Endodermal cell (in vitro differentiated cells): ENCODE data around the gene MOGAT1. TPM values are rescaled to one million over a fixed set of nuclear protein-coding genes. Genes with fewer than 3 reads are reported as not detected.

Experiments used
- DNase-seq: peaks from one replicate; pipeline ENCODE4 v3.0.0-alpha.2; 2017
- H3K27ac ChIP-seq: 2 replicates; pipeline ENCODE4 v1.5.1; 2013; ENCODE audit warnings: mild to moderate bottlenecking, low read depth, low read length, moderate library complexity
- H3K27me3 ChIP-seq: 2 replicates; pipeline ENCODE4 v1.6.1; 2013; ENCODE audit warnings: mild to moderate bottlenecking, low read length, moderate library complexity; ENCODE audit not compliant: insufficient read depth, control insufficient read depth, poor library complexity, severe bottlenecking
- H3K36me3 ChIP-seq: 2 replicates; pipeline ENCODE4 v1.7.0; 2013; ENCODE audit warnings: mild to moderate bottlenecking, low read length, moderate library complexity; ENCODE audit not compliant: control insufficient read depth, insufficient read depth
- H3K4me1 ChIP-seq: one replicate; pipeline ENCODE4 v1.7.0; 2013; ENCODE audit warnings: low read length; ENCODE audit not compliant: control insufficient read depth, insufficient read depth
- H3K4me3 ChIP-seq: 2 replicates; pipeline ENCODE4 v1.5.1; 2013; ENCODE audit warnings: mild to moderate bottlenecking, low read length, moderate library complexity
- H3K9ac ChIP-seq: 2 replicates; pipeline ENCODE4 v1.6.1; 2013; ENCODE audit warnings: mild to moderate bottlenecking, low read length, moderate library complexity; ENCODE audit not compliant: poor library complexity, severe bottlenecking; ENCODE audit errors: extremely low read depth
- H3K9me3 ChIP-seq: 2 replicates; pipeline ENCODE4 v1.6.1; 2013; ENCODE audit warnings: mild to moderate bottlenecking, low read length, moderate library complexity; ENCODE audit not compliant: control insufficient read depth
- H3K27ac Mint-ChIP-seq: 2 replicates; pipeline ENCODE4 v1.8.0; 2020; ENCODE audit warnings: mixed read lengths
- H3K27me3 Mint-ChIP-seq: 2 replicates; pipeline ENCODE4 v1.8.0; 2021; ENCODE audit warnings: mild to moderate bottlenecking, mixed read lengths; ENCODE audit not compliant: insufficient read depth
- H3K36me3 Mint-ChIP-seq: 2 replicates; pipeline ENCODE4 v1.8.0; 2020; ENCODE audit warnings: low read depth, mixed read lengths
- H3K4me1 Mint-ChIP-seq: 2 replicates; pipeline ENCODE4 v1.8.0; 2020; ENCODE audit warnings: mixed read lengths
- H3K4me3 Mint-ChIP-seq: 2 replicates; pipeline ENCODE4 v1.8.0; 2020; ENCODE audit warnings: mild to moderate bottlenecking, moderate library complexity, mixed read lengths
- H3K9me3 Mint-ChIP-seq: 2 replicates; pipeline ENCODE4 v1.8.0; 2020; ENCODE audit warnings: mild to moderate bottlenecking, mixed read lengths
- WGBS, 2 experiments: methylation state at CpG; one replicate each; pipeline versions ENCODE4 v1.1.5 to v1.1.7; 2013; ENCODE audit warnings: missing lambda C conversion rate in 2 of 2, mixed read lengths in 1 of 2; ENCODE audit not compliant: insufficient coverage in 1 of 2, insufficient read length in 1 of 2; 5-methylcytosine and 5-hydroxymethylcytosine counted together
- total RNA-seq, 2 donors: library from RNA; stranded (reverse); fragmentation: NEBNext Ultra II Directional in 1 of 2; extraction: Animal tissue kit (Norgen Biotek cat#: 25700) in 1 of 2; gene quantifications; 2 replicates in 1 of 2; 3 replicates in 1 of 2; pipeline ENCODE4 v1.2.1, GENCODE V29; 2021
- TF ChIP-seq, protein P1 (sequence below): fragments of 200-600 bp; sonication (generic); conservative IDR thresholded peaks from 2 replicates; pipeline ENCODE4 v1.5.0; 2021; ENCODE audit warnings: antibody characterized with exemption, mild to moderate bottlenecking

MOGAT1 gene
- total RNA-seq, 2 donors from 2014 or later = not detected

DNA sequence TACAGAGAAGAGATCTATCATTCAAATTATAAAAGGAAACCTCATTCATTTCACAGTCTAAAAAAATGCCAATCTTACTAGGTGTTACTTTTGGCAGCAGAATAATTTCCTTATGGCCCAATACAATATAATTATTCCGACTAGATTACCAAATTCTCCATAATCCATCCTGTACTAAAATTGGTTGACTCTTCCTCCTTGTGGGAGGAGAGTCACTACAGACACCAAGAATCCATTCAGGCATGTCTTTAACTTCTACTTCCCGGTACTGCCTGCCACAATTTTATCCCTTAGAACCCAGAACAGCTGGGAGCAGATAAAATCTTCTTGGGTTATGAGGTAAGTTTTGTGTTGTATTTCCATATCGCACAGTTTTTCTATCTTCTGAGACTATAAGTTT lies 25.4 kb upstream of the MOGAT1 start:
- Mint-ChIP-seq H3K27me3 (no peaks in the 10 kb centered on the region), H3K9me3 (no peaks in the 10 kb centered on the region), H3K36me3 (peaks cover 14% of the 10 kb centered on the region), H3K4me3 (no peak overlapping the region), H3K4me1 (no peaks in the 10 kb centered on the region), H3K27ac (no peak overlapping the region)
- Histone ChIP-seq H3K9me3 (no peaks in the 10 kb centered on the region), H3K27ac (no peak overlapping the region), H3K27me3 (no peaks in the 10 kb centered on the region), H3K4me1 (no peaks in the 10 kb centered on the region), H3K36me3 (peaks cover 32% of the 10 kb centered on the region), H3K4me3 (no peak overlapping the region), H3K9ac (no peak overlapping the region)
- 90 to 100% methylated on average over 2 to 3 of the region's 3 CpGs for WGBS, 2 experiments
- no peak for DNase-seq
- TF ChIP-seq, protein P1, sequence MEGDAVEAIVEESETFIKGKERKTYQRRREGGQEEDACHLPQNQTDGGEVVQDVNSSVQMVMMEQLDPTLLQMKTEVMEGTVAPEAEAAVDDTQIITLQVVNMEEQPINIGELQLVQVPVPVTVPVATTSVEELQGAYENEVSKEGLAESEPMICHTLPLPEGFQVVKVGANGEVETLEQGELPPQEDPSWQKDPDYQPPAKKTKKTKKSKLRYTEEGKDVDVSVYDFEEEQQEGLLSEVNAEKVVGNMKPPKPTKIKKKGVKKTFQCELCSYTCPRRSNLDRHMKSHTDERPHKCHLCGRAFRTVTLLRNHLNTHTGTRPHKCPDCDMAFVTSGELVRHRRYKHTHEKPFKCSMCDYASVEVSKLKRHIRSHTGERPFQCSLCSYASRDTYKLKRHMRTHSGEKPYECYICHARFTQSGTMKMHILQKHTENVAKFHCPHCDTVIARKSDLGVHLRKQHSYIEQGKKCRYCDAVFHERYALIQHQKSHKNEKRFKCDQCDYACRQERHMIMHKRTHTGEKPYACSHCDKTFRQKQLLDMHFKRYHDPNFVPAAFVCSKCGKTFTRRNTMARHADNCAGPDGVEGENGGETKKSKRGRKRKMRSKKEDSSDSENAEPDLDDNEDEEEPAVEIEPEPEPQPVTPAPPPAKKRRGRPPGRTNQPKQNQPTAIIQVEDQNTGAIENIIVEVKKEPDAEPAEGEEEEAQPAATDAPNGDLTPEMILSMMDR = no peak

DNA sequence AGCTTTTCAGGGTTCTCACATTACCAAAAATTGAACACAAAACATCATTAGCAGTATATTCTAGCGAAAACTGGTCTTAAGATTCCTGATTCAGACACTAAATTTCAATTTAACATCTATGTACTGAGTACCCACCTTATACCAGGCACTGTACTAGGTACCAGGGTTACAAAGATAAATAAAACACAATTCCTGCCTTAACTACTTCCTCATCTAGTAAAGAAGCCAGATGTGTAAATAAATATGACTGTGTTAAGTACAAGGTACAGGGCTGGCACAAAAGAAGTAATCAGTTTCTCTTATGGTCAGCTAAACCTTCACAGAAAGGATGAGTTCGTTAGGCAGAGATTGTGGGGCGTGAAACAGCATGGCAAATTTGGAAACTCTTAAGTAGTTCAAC lies 21.7 kb upstream of the MOGAT1 start:
- DNase-seq = no peak
- peaks cover 8% of the 10 kb centered on the region for H3K36me3 Mint-ChIP-seq
- Histone ChIP-seq H3K36me3 (peaks cover 16% of the 10 kb centered on the region), H3K27me3 (no peaks in the 10 kb centered on the region), H3K4me3 (no peak overlapping the region), H3K9ac (no peak overlapping the region), H3K4me1 (no peaks in the 10 kb centered on the region), H3K27ac (no peak overlapping the region), H3K9me3 (no peaks in the 10 kb centered on the region)
- no peak overlapping the region for H3K4me3 Mint-ChIP-seq
- no peaks in the 10 kb centered on the region for H3K27me3 Mint-ChIP-seq
- TF ChIP-seq, protein P1 = no peak
- WGBS, 2 experiments = 85 to 95% methylated on average over 3 of the region's 3 CpGs
- peaks cover 10% of the 10 kb centered on the region for H3K4me1 Mint-ChIP-seq
- no peaks in the 10 kb centered on the region for H3K9me3 Mint-ChIP-seq
- H3K27ac Mint-ChIP-seq = no peak overlapping the region

DNA sequence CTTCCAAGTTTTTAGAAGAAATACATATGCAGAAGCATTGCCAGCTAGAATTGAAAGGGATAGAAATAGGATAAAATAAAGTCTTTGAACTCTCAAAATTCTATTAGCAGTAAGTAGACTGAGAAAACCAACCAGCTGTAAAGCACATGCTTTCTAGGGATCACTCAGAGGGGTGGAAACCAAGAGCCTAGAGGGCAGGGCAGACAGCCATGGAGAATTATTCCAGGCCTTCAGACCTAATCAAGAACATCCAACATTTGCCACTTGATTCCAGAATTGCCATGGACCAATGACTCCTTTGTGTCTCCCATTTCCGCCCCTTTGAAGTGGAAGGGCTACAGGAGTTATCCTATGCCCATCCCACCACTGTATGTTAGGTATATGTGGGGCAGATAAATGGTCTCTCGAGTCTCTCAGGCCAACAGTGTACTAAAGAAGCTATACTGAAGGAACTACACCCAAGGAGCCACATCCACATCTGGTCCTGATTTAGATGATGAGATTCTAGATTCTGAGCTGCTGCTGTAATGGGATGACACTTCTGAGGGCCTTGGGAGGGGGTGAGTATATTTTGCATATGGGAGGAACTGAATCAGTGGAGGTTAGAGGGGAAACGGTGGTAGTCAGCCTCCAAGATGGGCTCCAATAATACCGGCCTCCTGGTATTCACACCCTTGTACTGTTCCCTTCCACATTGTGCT lies 19.6 kb upstream of the MOGAT1 start:
- WGBS, 2 experiments = 80 to 89% methylated on average over 1 to 4 of the region's 4 CpGs
- Mint-ChIP-seq H3K4me3 (no peak overlapping the region), H3K4me1 (peaks cover 19% of the 10 kb centered on the region)

More for the DNA sequence above, 19.6 kb upstream of the MOGAT1 start:
- Mint-ChIP-seq H3K36me3 (no peaks in the 10 kb centered on the region), H3K27me3 (no peaks in the 10 kb centered on the region), H3K27ac (no peak overlapping the region), H3K9me3 (no peaks in the 10 kb centered on the region)
- Histone ChIP-seq H3K27me3 (no peaks in the 10 kb centered on the region), H3K9me3 (no peaks in the 10 kb centered on the region), H3K4me3 (no peak overlapping the region), H3K36me3 (peaks cover 3% of the 10 kb centered on the region), H3K9ac (no peak overlapping the region), H3K27ac (no peak overlapping the region), H3K4me1 (no peaks in the 10 kb centered on the region)
- DNase-seq = no peak
- TF ChIP-seq, protein P1 = no peak
